ENCODE results near the gene SLC29A4. TPM values are rescaled to one million over a fixed set of nuclear protein-coding genes. Genes with fewer than 3 reads are reported as not detected.

Gene SLC29A4
- total and polyA plus RNA-seq, 2 donors (not counting 3 experiments of a cell fraction or from before 2014, with no cell fraction given), result 5.2 to 7.7 TPM

GRCh38 chr7:5295039-5296014 lies 12.6 kb downstream of the SLC29A4 start:
- Histone ChIP-seq H3K36me3 (ENCODE audit: control insufficient read depth in 2 of 2, extremely low read depth in 1 of 2, insufficient read depth in 2 of 2, low read length in 2 of 2) (no peaks in the 10 kb centered on the region), H3K27ac (ENCODE audit: insufficient read depth, low read depth, low read length) (no peak overlapping the region), H3K27me3 (ENCODE audit: control insufficient read depth in 2 of 2, insufficient read depth in 2 of 2, low read length in 2 of 2) (no peaks in the 10 kb centered on the region), H3K9me1 (replicated peaks; ENCODE audit: control insufficient read depth, extremely low read depth, insufficient read depth, low read length) (no peaks in the 10 kb centered on the region), H2AFZ (ENCODE audit: low read depth, low read length) (no peak overlapping the region), H4K20me1 (replicated peaks; ENCODE audit: control insufficient read depth, extremely low read depth, insufficient read depth, low read length) (no peaks in the 10 kb centered on the region), H3K79me2 (ENCODE audit: control insufficient read depth, insufficient read depth, low read length) (no peaks in the 10 kb centered on the region), H3K9ac (replicated peaks; ENCODE audit: extremely low read depth, insufficient read depth, low read length) (no peak overlapping the region), H3K4me3 (replicated peaks in 1 of 3; ENCODE audit: insufficient read depth in 1 of 3, low read depth in 1 of 3, low read length in 3 of 3) (no peak overlapping the region), H3K4me2 (ENCODE audit: insufficient read depth, low read length) (no peak overlapping the region), H3K9me3 (replicated peaks; ENCODE audit: control insufficient read depth, insufficient read depth, low read length) (no peaks in the 10 kb centered on the region), H3K4me1 (ENCODE audit: control insufficient read depth, extremely low read depth, insufficient read depth, low read length) (no peaks in the 10 kb centered on the region)
- dilution Hi-C loops (cut with MboI; ENCODE audit: extremely low pct_ligation_motif_present, low sequenced_read_pairs) (no loop called here), intact Hi-C loops (cut with micrococcal nuclease) (no loop called here)
- CTCF ChIA-PET, result no interaction called here
- POLR2A ChIA-PET, result no interaction called here
- no peak for DNase-seq (ENCODE audit: low read depth, low spot score)
- FAIRE-seq, result no peak
- BruUV-seq (replicated peaks), result no TSS peak
- TF ChIP-seq JUN (IDR thresholded peaks at IDR 0.05; ENCODE audit: borderline replicate concordance, insufficient read depth, insufficient read length, low read depth), result no peak

GRCh38 chr7:5296015-5296610 lies 13.4 kb downstream of the SLC29A4 start:
- no peaks in the 10 kb centered on the region for H3K4me1 ChIP-seq (ENCODE audit: control insufficient read depth, extremely low read depth, insufficient read depth, low read length)
- dilution Hi-C loops (cut with MboI; ENCODE audit: extremely low pct_ligation_motif_present, low sequenced_read_pairs) (no loop called here), intact Hi-C loops (cut with micrococcal nuclease) (no loop called here)
- no peak for TF ChIP-seq POLR2AphosphoS5 (IDR thresholded peaks at IDR 0.05; ENCODE audit: insufficient read depth, low read depth, low read length)
- no peak for TF ChIP-seq FOS (IDR thresholded peaks at IDR 0.05; ENCODE audit: borderline replicate concordance, insufficient read depth, low read length)
- TF ChIP-seq GATA2 (IDR thresholded peaks at IDR 0.05; ENCODE audit: insufficient read depth, insufficient read length, low read depth, low read length), result no peak
- TF ChIP-seq CTCF (IDR thresholded peaks at IDR 0.05; ENCODE audit: extremely low read depth in 1 of 2, insufficient read depth in 1 of 2, low read depth in 1 of 2, low read length in 2 of 2), result no peak
- no peak for TF ChIP-seq POLR2A (IDR thresholded peaks at IDR 0.05; ENCODE audit: low read depth, low read length)
- TF ChIP-seq MYC (IDR thresholded peaks at IDR 0.05; ENCODE audit: low read depth, low read length), result no peak
- TF ChIP-seq MAX (IDR thresholded peaks at IDR 0.05; ENCODE audit: insufficient read depth, insufficient read length), result no peak
- TF ChIP-seq JUN (IDR thresholded peaks at IDR 0.05; ENCODE audit: borderline replicate concordance, insufficient read depth, insufficient read length, low read depth), result no peak
- TF ChIP-seq EZH2 (IDR thresholded peaks at IDR 0.05; ENCODE audit: borderline replicate concordance, low read depth, low read length, severe bottlenecking), result no peak
- no peaks in the 10 kb centered on the region for H3K79me2 ChIP-seq (ENCODE audit: control insufficient read depth, insufficient read depth, low read length)
- no peaks in the 10 kb centered on the region for H3K36me3 ChIP-seq (ENCODE audit: control insufficient read depth in 2 of 2, extremely low read depth in 1 of 2, insufficient read depth in 2 of 2, low read length in 2 of 2)
- no peak for DNase-seq (ENCODE audit: low read depth, low spot score)
- H3K4me3 ChIP-seq (replicated peaks in 1 of 3; ENCODE audit: insufficient read depth in 1 of 3, low read depth in 1 of 3, low read length in 3 of 3), result no peak overlapping the region
- H2AFZ ChIP-seq (ENCODE audit: low read depth, low read length), result peak overlapping the region; percentile 51
- no peak overlapping the region for H3K4me2 ChIP-seq (ENCODE audit: insufficient read depth, low read length)
- H3K9me3 ChIP-seq (replicated peaks; ENCODE audit: control insufficient read depth, insufficient read depth, low read length), result no peaks in the 10 kb centered on the region
- FAIRE-seq, result no peak
- H3K9me1 ChIP-seq (replicated peaks; ENCODE audit: control insufficient read depth, extremely low read depth, insufficient read depth, low read length), result no peaks in the 10 kb centered on the region
- H4K20me1 ChIP-seq (replicated peaks; ENCODE audit: control insufficient read depth, extremely low read depth, insufficient read depth, low read length), result no peaks in the 10 kb centered on the region
- CTCF ChIA-PET, result no interaction called here
- POLR2A ChIA-PET, result no interaction called here
- no TSS peak for BruUV-seq (replicated peaks)
- no peak overlapping the region for H3K27ac ChIP-seq (ENCODE audit: insufficient read depth, low read depth, low read length)
- H3K9ac ChIP-seq (replicated peaks; ENCODE audit: extremely low read depth, insufficient read depth, low read length), result no peak overlapping the region
- no peaks in the 10 kb centered on the region for H3K27me3 ChIP-seq (ENCODE audit: control insufficient read depth in 2 of 2, insufficient read depth in 2 of 2, low read length in 2 of 2)

Data from endothelial cell of umbilical vein (primary cell).